ENCODE results near the gene MTX3.

Gene MTX3

GRCh38 chr5:79973996-79974395 lies 17.1 kb downstream of the MTX3 start:
- H2AFZ ChIP-seq (ENCODE audit: low read depth, low read length) = no peak overlapping the region
- H3K4me1 ChIP-seq (ENCODE audit: insufficient read depth, low read length) = peaks cover 27% of the 10 kb centered on the region
- no peak overlapping the region for H3K4me3 ChIP-seq (ENCODE audit: low read length)
- no peaks in the 10 kb centered on the region for H3K27me3 ChIP-seq (ENCODE audit: insufficient read depth, low read length)
- H3K36me3 ChIP-seq (ENCODE audit: insufficient read depth, low read length) = peaks cover 19% of the 10 kb centered on the region
- H3K9me3 ChIP-seq (ENCODE audit: low read length) = no peaks in the 10 kb centered on the region

GRCh38 chr5:79973511-79973910 lies 17.6 kb downstream of the MTX3 start:
- H3K27me3 ChIP-seq (ENCODE audit: insufficient read depth, low read length) = no peaks in the 10 kb centered on the region
- no peaks in the 10 kb centered on the region for H3K9me3 ChIP-seq (ENCODE audit: low read length)
- H3K36me3 ChIP-seq (ENCODE audit: insufficient read depth, low read length) = peaks cover 15% of the 10 kb centered on the region
- no peak overlapping the region for H2AFZ ChIP-seq (ENCODE audit: low read depth, low read length)
- no peak overlapping the region for H3K4me3 ChIP-seq (ENCODE audit: low read length)
- H3K4me1 ChIP-seq (ENCODE audit: insufficient read depth, low read length) = peaks cover 27% of the 10 kb centered on the region

- Histone ChIP-seq H3K4me1 (ENCODE audit: insufficient read depth, low read length) (peaks cover 27% of the 10 kb centered on the region), H3K4me3 (ENCODE audit: low read length) (no peak overlapping the region), H3K9me3 (ENCODE audit: low read length) (no peaks in the 10 kb centered on the region), H3K36me3 (ENCODE audit: insufficient read depth, low read length) (no peaks in the 10 kb centered on the region), H3K27me3 (ENCODE audit: insufficient read depth, low read length) (no peaks in the 10 kb centered on the region), H2AFZ (ENCODE audit: low read depth, low read length) (no peak overlapping the region)
Observed at GRCh38 chr5:79971156-79971555, 19.9 kb downstream of the MTX3 start.

DNA sequence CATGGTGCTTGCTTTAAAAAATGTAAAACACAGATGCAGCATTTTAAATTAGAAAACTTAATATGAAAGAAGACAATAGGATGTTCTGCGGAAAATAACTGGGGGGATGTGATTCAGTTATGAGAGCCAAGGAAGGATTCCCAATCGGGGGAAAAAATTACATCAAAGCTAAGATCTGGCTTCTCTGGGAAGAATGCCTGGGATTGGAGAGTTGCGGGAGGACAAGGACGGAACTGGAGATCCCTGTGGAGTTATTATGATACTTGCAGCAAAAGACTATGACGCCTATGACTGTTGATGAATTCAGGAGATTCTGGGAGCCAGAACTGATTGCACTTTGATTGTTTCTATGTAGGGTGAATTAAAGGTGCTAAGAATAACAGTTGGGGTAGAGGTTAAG lies 24.6 kb downstream of the MTX3 start:
- Histone ChIP-seq H2AFZ (ENCODE audit: low read depth, low read length) (no peak overlapping the region), H3K4me3 (ENCODE audit: low read length) (no peak overlapping the region), H3K36me3 (ENCODE audit: insufficient read depth, low read length) (no peaks in the 10 kb centered on the region), H3K27me3 (ENCODE audit: insufficient read depth, low read length) (no peaks in the 10 kb centered on the region), H3K4me1 (ENCODE audit: insufficient read depth, low read length) (peaks cover 16% of the 10 kb centered on the region), H3K9me3 (ENCODE audit: low read length) (no peaks in the 10 kb centered on the region)

GRCh38 chr5:79964136-79964535 lies 26.9 kb downstream of the MTX3 start:
- Histone ChIP-seq H2AFZ (ENCODE audit: low read depth, low read length) (no peak overlapping the region), H3K4me1 (ENCODE audit: insufficient read depth, low read length) (peaks cover 16% of the 10 kb centered on the region), H3K27me3 (ENCODE audit: insufficient read depth, low read length) (no peaks in the 10 kb centered on the region), H3K4me3 (ENCODE audit: low read length) (no peak overlapping the region), H3K36me3 (ENCODE audit: insufficient read depth, low read length) (no peaks in the 10 kb centered on the region), H3K9me3 (ENCODE audit: low read length) (no peaks in the 10 kb centered on the region)

DNA sequence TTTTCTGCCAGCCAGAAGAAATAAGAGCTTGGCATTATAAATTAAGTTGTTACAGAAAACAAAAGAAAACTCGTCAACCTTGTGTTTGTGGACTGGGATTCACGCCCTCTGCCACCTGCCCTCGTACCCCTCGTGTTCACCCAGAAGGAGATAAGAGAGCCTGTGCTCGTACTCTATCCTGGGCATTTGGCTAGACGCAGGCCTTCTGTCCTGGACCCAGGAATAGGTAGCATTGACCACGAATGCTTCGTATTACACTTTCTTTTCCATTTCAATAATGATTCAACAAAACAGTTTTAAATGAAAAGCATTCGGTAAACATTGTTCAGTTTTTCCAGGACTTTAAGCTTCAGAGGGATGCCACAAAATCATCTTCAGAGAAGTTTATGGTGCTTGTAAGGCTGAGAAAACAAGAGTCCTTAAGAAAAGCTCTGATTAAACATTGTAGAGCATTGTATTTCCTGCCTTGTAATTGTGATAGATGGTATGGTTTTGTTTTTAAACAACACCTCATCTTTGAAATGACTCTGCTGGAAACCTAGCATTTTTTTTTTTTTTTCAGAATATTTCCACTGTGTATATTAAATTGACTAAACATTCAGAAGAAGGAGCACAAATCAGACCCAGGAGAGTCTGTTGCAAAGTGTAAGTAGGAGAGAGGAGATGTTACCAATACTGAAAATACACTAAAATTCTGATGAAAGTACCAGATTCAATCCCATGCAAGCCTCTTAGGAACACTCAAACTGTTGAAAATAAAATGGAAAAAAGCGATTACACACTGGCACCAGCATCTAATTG lies 27.6 kb downstream of the MTX3 start:
- H3K4me3 ChIP-seq (ENCODE audit: low read length) = no peak overlapping the region
- H3K36me3 ChIP-seq (ENCODE audit: insufficient read depth, low read length) = no peaks in the 10 kb centered on the region
- H3K9me3 ChIP-seq (ENCODE audit: low read length) = no peaks in the 10 kb centered on the region
- H3K27me3 ChIP-seq (ENCODE audit: insufficient read depth, low read length) = no peaks in the 10 kb centered on the region
- peaks cover 16% of the 10 kb centered on the region for H3K4me1 ChIP-seq (ENCODE audit: insufficient read depth, low read length)
- peak overlapping the region; percentile 40 for H2AFZ ChIP-seq (ENCODE audit: low read depth, low read length)

DNA sequence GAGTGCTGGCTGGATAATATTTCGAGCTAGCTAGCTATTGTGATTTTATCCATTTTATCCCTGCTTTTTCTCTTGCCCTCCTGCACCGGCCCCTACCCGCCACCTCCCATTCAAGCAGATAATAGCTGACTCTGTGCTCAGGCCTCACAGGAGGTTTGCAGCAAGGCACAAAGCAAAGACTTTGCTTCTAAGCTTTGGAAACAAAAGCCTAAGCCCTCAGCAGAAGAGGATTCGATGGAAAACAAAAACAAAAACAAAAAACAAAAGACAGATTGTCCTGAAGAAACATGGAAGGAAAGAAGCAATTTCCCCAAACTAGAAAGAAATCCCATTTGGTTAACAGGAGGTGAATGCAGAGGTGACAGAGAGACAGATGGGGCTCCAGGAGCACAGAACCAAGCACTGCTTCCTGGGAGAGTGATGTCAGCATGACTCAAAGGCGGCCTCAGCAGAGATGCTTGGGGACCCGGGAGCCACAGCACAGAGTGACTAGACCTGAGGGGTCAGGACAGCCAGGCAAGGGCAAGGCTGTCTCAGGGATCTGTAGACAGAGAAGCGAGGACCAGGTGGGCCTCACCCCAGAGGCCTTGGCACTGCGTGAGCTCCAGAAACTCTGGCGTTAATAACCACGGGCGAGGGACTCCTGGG lies 28.4 kb downstream of the MTX3 start:
- Histone ChIP-seq H2AFZ (ENCODE audit: low read depth, low read length) (peak overlapping the region; percentile 40), H3K4me3 (ENCODE audit: low read length) (peak overlapping the region; percentile 9)

DNA sequence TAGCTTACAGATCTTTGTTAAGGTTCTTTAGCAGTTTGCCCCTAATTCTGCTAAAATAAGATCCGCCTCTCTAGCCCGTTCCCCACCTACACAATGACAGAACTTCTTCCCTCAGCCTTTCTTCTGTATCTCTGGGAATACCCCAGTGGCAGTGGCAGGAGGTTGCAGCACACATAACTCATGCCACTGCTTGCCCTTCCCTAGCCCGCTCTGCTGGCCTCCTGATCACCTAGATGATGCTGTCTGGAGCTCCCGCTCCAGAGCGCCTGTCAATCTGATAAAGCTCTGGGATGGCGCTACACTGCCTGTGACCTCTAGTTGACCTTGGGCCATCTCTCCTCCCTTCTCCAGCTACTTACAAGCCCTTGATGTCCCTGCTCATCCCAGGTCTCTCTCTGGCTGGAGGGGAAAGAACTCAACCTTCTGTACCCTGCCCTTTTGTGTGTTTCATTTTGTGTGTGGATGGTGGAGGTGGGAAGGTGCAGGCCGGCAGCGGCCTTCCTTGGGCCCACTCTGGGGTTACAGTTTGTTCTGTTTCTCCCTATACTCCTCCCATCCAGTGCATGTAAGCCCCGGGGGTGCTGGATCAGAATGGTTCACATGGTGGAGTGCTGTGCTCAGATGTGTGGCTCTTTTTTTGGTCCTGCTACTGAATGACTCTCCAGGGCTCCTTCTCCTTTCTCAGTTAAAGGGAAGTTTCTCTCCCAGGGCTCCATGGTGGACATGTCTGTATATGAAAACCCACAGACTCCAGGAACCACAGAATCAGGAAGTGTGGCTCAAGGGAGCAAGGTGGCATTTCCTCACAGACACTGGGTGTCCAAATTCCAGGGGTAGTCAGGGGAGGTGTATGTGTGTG lies 29.1 kb downstream of the MTX3 start:
- Histone ChIP-seq H2AFZ (ENCODE audit: low read depth, low read length) (peak overlapping the region; percentile 40), H3K36me3 (ENCODE audit: insufficient read depth, low read length) (no peaks in the 10 kb centered on the region), H3K4me3 (ENCODE audit: low read length) (peak overlapping the region; percentile 9), H3K27me3 (ENCODE audit: insufficient read depth, low read length) (no peaks in the 10 kb centered on the region), H3K4me1 (ENCODE audit: insufficient read depth, low read length) (peaks cover 16% of the 10 kb centered on the region), H3K9me3 (ENCODE audit: low read length) (no peaks in the 10 kb centered on the region)

More for the DNA sequence above, 28.4 kb downstream of the MTX3 start:
- no peaks in the 10 kb centered on the region for H3K9me3 ChIP-seq (ENCODE audit: low read length)
- no peaks in the 10 kb centered on the region for H3K36me3 ChIP-seq (ENCODE audit: insufficient read depth, low read length)
- no peaks in the 10 kb centered on the region for H3K27me3 ChIP-seq (ENCODE audit: insufficient read depth, low read length)
- peaks cover 16% of the 10 kb centered on the region for H3K4me1 ChIP-seq (ENCODE audit: insufficient read depth, low read length)

DNA sequence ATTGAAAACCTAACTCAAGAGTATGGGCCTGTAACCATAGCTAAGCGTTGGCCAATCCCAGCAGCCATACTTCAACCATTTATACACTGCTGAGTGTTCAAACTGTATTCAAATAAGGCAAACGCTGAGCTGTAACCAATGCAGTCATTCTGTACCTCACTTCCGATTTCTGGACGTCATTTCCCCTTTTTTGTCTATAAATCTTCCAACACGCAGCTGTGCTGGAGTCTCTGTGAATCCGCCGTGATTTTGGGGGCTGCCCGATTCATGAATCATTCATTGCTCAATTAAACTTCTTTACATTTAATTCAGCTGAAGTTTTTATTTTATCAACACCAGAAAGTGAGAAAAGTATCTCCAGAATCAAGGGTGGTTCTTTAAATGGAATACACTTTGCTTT lies 31.7 kb downstream of the MTX3 start:
- no peaks in the 10 kb centered on the region for H3K9me3 ChIP-seq (ENCODE audit: low read length)
- peaks cover 16% of the 10 kb centered on the region for H3K4me1 ChIP-seq (ENCODE audit: insufficient read depth, low read length)
- H2AFZ ChIP-seq (ENCODE audit: low read depth, low read length) = no peak overlapping the region
- no peaks in the 10 kb centered on the region for H3K27me3 ChIP-seq (ENCODE audit: insufficient read depth, low read length)
- no peak overlapping the region for H3K4me3 ChIP-seq (ENCODE audit: low read length)
- H3K36me3 ChIP-seq (ENCODE audit: insufficient read depth, low read length) = no peaks in the 10 kb centered on the region

DNA sequence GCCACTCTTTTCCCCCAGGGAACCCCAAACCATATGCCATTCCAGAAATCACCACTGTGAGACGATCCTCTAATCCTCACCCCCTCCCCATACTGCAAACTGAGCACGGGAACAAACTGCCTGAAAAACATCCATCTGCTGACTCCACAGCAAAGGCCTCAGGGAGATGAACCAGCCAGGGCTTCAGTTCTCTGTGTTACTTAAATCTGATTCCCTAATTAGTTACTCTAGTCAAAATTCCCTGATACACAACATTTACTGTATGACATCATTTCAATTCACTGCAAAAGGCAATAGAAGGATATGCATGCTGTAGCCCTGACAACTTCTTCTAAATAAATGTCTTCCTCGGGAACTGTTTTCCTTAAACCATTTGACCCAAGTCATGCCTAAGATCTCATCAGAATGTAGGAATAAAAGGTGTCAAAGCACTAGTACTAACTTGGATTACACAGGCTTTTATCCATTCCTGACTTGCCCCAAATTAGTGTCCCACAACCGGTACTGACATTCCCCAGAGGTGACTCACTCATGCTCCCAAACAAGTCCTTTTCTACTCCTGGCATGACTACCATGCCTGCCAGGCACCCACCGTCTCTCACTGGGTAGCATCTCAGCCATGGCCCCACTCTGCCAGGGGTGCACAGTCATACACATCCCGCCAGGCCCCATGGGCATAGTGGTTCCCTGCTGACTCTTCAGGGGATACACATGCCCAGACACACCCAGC lies 35.0 kb downstream of the MTX3 start:
- Histone ChIP-seq H2AFZ (ENCODE audit: low read depth, low read length) (no peak overlapping the region), H3K9me3 (ENCODE audit: low read length) (no peaks in the 10 kb centered on the region), H3K27me3 (ENCODE audit: insufficient read depth, low read length) (no peaks in the 10 kb centered on the region), H3K36me3 (ENCODE audit: insufficient read depth, low read length) (no peaks in the 10 kb centered on the region), H3K4me1 (ENCODE audit: insufficient read depth, low read length) (no peaks in the 10 kb centered on the region), H3K4me3 (ENCODE audit: low read length) (no peak overlapping the region)

GRCh38 chr5:79955356-79955895 lies 35.6 kb downstream of the MTX3 start:
- no peaks in the 10 kb centered on the region for H3K4me1 ChIP-seq (ENCODE audit: insufficient read depth, low read length)
- H3K9me3 ChIP-seq (ENCODE audit: low read length) = no peaks in the 10 kb centered on the region
- H3K4me3 ChIP-seq (ENCODE audit: low read length) = no peak overlapping the region
- H3K36me3 ChIP-seq (ENCODE audit: insufficient read depth, low read length) = no peaks in the 10 kb centered on the region
- H3K27me3 ChIP-seq (ENCODE audit: insufficient read depth, low read length) = no peaks in the 10 kb centered on the region
- no peak overlapping the region for H2AFZ ChIP-seq (ENCODE audit: low read depth, low read length)

- Histone ChIP-seq H3K4me1 (ENCODE audit: insufficient read depth, low read length) (no peaks in the 10 kb centered on the region), H3K27me3 (ENCODE audit: insufficient read depth, low read length) (no peaks in the 10 kb centered on the region), H2AFZ (ENCODE audit: low read depth, low read length) (no peak overlapping the region), H3K36me3 (ENCODE audit: insufficient read depth, low read length) (no peaks in the 10 kb centered on the region), H3K4me3 (ENCODE audit: low read length) (no peak overlapping the region), H3K9me3 (ENCODE audit: low read length) (no peaks in the 10 kb centered on the region)
Observed at GRCh38 chr5:79954620-79955019, 36.4 kb downstream of the MTX3 start.

Data from neuron (in vitro differentiated cells).